NCI-H460 (cell line): Measurements from ENCODE around the gene RSRC1. TPM values are rescaled to one million over a fixed set of nuclear protein-coding genes. Genes with fewer than 3 reads are reported as not detected.
"Not testable (repeated sequence)": the region's sequence is repeated elsewhere in the genome, so short reads cannot be mapped to it uniquely, and the experiment has no call there.

ENCODE experiments used
- DNase-seq: peaks from one replicate; pipeline ENCODE4 v3.0.0-alpha.2; 2016; ENCODE audit warnings: low read depth; ENCODE audit errors: extremely low read depth
- total RNA-seq: library from RNA; depleted of rRNA; stranded (reverse); fragments of >200 nt; shearing (Covaris generic); gene quantifications from 2 replicates; pipeline ENCODE4 v1.2.3, GENCODE V29; 2014

The RSRC1 gene
- total RNA-seq, 1 experiment from 2014 or later = 42.8 TPM

- DNase-seq = no peak
Measured at GRCh38 chr3:158217992-158218391, 108.1 kb downstream of the RSRC1 start.

GRCh38 chr3:158220575-158220974 is 110.7 kb downstream of the RSRC1 start:
- DNase-seq = no peak

GRCh38 chr3:158221426-158221825 is 111.5 kb downstream of the RSRC1 start:
- DNase-seq = no peak

GRCh38 chr3:158226429-158226828 is 116.5 kb downstream of the RSRC1 start:
- DNase-seq = no peak

GRCh38 chr3:158228942-158229341 is 119.1 kb downstream of the RSRC1 start:
- DNase-seq = not testable (repeated sequence)

GRCh38 chr3:158233791-158234190 is 123.9 kb downstream of the RSRC1 start:
- DNase-seq = no peak

- no peak for DNase-seq
Measured at GRCh38 chr3:158244274-158244673, 134.4 kb downstream of the RSRC1 start.

GRCh38 chr3:158247288-158247687 is 137.4 kb downstream of the RSRC1 start:
- DNase-seq = no peak

GRCh38 chr3:158248261-158248660 is 138.4 kb downstream of the RSRC1 start:
- DNase-seq = no peak

GRCh38 chr3:158249183-158249582 is 139.3 kb downstream of the RSRC1 start:
- DNase-seq = no peak

GRCh38 chr3:158258619-158259018 is 148.7 kb downstream of the RSRC1 start:
- DNase-seq = no peak

GRCh38 chr3:158260392-158260791 is 150.5 kb downstream of the RSRC1 start:
- no peak for DNase-seq

GRCh38 chr3:158261371-158261991 is 151.6 kb downstream of the RSRC1 start:
- no peak for DNase-seq

GRCh38 chr3:158264894-158265293 is 155.0 kb downstream of the RSRC1 start:
- DNase-seq = no peak

GRCh38 chr3:158267015-158267414 is 157.1 kb downstream of the RSRC1 start:
- DNase-seq = no peak

GRCh38 chr3:158269942-158270341 is 160.1 kb downstream of the RSRC1 start:
- no peak for DNase-seq

GRCh38 chr3:158272081-158272480 is 162.2 kb downstream of the RSRC1 start:
- no peak for DNase-seq

- no peak for DNase-seq
Measured at GRCh38 chr3:158273656-158274055, 163.8 kb downstream of the RSRC1 start.

- no peak for DNase-seq
Measured at GRCh38 chr3:158278187-158278586, 168.3 kb downstream of the RSRC1 start.

GRCh38 chr3:158279609-158280008 is 169.7 kb downstream of the RSRC1 start:
- DNase-seq = no peak

- no peak for DNase-seq
Measured at GRCh38 chr3:158295771-158296170, 185.9 kb downstream of the RSRC1 start.

GRCh38 chr3:158297940-158298339 is 188.1 kb downstream of the RSRC1 start:
- DNase-seq = no peak
